Right renal cortex interstitium (tissue), 3 donors: Measurements from ENCODE around the gene PARD6A. TPM values are rescaled to one million over a fixed set of nuclear protein-coding genes. Genes with fewer than 3 reads are reported as not detected.

Source experiments
- DNase-seq, 3 donors: peaks; one replicate each; pipeline ENCODE4 v3.0.0-alpha.2; 2013; ENCODE audit warnings: low read depth in 3 of 3, low spot score in 2 of 3
- polyA plus RNA-seq, 3 donors: library from polyadenylated mRNA; unstranded; fragments of 120-200 nt; gene quantifications; one replicate each; pipeline ENCODE4 v1.2.1, GENCODE V29; 2013; ENCODE audit not compliant: insufficient read length in 3 of 3

PARD6A gene
- polyA plus RNA-seq, 3 donors: 2.3 to 3.2 (median 3.2) TPM

DNA sequence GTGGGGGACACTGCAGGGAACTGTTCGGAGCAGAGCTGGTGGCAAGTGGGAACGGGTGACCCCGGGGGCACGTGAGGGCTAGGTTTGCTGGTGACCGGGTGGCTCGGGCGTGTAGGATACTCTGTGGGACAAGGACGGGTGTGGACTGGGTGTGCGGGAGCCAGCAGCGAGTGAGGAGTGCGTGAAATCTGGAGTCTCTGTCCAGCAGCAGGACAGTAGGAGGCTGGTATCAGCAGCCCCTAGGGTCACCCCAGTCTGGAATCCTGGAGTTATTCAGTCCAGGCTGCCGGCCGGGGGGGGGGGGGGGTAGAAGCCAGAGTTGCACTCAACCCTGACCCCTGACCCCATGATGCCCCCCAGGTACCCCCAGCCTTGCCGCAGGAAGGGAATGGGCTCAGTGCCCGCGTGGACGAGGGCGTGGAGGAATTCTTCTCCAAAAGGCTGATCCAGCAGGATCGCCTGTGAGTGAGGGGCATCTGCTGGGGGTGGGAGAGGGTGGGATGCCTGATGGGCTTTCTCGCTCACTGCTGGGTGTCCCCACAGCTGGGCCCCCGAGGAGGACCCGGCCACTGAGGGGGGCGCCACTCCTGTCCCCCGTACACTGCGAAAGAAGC is 6.9 kb upstream of the PARD6A start:
- no peak for DNase-seq

DNA sequence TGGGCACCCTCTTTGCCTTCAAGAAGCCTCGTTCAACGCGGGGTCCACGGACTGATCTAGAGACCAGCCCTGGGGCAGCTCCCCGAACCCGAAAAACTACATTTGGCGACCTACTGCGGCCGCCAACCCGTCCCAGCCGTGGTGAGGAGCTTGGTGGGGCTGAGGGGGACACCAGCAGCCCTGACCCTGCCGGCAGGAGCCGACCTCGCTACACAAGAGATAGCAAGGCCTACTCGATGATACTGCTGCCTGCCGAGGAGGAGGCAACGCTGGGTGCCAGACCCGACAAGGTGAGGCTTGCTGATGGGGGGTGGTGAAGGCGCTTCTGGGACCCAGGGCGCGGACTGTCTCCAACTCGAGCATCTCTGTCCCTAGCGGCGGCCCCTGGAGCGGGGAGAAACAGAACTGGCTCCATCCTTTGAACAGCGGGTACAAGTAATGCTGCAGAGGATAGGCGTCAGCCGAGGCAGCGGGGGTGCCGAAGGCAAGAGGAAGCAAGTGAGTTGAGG is 6.3 kb upstream of the PARD6A start:
- DNase-seq: no peak

DNA sequence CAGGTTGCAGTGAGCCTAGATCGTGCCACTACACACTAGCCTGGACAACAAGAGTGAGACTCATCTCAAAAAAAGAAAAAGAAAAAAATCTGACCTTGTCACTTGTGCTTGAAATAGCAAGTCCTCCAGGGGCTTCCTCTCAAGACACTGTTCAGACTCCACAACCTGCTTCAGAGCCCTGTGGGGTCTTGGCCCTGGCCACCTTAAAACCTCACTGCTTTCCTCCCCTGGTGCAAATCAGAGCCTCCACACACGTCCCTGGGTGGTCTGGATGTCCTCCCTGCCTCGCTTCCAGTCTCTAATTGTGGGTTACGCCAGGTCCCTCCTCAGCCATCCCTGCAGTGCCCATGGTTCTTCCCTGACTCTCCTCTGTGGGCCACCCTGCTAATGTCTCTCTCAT is 5.4 kb upstream of the PARD6A start:
- no peak for DNase-seq

DNA sequence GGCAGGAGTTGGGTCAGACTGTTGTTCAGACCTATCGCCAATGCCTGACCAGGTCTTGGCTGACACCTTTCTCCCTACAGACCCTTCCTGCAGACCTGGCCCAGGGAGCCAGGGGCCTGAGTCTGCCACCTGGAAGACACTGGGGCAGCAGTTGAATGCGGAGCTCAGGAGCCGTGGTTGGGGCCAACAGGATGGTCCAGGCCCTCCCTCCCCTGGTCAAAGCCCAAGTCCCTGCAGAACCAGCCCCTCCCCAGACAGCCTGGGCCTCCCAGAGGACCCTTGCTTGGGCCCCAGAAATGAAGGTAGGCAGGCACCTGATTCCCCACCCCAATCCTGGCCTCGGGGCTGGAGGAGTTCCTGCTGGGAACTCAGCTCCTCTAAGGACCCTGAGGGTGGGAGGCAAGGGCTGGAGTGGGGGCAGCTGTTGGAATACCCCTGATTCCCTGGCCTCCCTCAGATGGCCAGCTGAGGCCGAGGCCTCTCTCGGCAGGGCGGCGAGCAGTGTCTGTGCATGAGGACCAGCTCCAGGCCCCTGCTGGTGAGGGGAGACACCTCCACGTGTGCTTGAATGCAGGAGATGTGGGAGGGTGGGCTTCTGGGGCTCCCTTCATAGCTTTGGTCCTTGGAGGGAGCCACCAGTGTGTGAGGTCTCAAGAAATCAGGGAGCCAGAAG is 4.3 kb upstream of the PARD6A start:
- DNase-seq: no peak

DNA sequence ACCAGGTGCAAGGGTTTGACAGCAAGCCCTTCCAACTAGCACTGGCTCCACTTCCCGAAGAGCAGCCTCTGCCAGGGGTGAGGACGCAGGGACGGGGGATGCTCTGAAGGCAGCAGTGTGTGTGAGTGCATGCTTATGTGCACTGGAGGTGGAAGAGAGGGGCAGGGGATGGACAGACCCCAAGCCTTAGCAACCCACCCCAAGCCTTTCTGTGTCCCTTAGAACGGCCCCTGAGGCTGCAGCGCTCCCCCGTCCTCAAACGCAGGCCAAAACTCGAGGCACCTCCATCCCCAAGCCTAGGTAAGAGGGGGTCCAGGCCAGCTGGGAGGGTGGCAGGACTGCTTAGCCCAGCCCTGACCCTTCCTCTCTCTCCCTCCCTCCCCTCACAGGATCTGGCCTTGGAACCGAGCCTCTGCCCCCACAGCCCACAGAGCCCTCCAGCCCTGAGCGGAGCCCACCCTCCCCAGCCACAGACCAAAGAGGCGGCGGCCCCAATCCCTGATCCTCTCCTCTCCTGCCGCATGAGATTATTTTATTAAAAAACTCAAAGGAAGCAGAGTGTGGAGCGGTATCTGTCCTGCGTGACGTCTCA is 3.6 kb upstream of the PARD6A start:
- DNase-seq: no peak

DNA sequence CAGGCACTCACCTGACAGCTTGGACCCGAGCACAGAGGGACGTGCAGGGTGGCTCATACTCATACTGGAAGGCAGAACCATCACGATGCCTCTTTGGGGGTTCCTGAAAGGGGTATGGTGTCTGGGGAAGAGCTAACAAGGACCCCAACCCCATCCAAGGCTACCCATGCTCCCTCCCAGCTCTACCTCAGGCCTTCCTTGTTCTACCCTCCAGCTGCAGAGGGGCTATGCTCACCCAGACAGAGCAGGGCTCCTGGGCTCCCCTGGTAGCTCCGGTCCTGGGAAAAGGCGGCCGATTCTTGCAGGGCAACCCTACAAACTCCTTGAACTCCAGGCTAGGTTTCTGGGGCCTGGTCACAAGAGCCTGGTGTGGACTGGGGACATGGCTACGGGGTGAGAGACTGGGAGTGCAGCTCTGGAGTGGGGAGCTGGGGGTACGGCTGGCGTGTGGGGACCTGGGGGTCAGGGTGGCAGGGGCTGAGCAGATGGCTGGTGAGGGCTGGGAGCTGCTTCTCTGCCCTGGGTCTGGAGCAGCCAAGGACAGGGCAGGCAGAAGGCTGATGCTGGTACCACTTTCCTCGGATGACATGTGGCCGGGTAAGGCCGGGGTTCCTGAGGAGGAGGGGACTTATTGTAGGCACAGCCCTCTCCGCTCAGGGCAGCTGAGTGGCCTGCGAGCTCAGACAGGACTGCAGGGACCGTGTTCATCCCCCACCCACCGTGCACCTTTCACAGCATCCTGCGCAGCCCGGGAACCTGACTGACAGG is 2.8 kb upstream of the PARD6A start:
- DNase-seq: no peak

DNA sequence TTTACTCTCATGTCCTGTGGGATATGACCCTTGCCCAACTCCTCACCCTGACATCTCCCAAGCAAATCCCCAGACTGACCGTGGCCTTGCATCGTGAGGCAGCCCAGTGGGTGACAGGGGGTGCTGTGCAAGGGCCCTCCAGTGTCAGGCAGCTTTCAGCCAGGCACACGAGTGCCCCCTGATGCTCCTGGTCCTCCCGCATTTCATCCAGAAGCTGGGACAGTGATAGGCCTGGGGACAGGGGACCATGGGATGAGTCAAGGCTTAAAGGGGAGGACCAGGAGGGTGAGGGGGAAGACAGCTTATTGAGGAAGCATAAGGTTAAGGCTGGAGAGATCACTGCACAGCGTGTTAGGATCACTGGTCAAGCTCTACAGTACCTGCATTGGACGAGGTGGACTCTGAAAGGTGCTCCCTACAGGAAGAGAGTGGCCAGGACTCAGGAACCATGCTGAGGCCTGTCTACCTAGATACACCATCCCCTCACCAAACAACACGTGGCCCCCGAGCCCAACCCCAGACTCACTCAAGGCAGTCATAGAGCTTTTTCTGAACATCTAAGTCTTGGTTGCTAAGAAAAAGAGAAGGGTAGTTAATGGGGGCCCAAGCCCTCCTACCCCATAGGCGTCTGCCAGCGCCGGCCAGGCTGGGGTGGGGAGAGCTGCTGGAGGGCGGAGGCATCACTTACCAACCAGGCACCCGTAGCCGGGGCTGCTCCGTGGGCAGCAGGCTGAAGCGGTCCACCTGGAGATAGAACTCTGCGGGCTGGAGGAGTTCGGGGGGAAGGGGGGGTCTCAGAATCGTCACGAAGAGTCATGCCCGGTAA is 1.7 kb upstream of the PARD6A start:
- no peak for DNase-seq

DNA sequence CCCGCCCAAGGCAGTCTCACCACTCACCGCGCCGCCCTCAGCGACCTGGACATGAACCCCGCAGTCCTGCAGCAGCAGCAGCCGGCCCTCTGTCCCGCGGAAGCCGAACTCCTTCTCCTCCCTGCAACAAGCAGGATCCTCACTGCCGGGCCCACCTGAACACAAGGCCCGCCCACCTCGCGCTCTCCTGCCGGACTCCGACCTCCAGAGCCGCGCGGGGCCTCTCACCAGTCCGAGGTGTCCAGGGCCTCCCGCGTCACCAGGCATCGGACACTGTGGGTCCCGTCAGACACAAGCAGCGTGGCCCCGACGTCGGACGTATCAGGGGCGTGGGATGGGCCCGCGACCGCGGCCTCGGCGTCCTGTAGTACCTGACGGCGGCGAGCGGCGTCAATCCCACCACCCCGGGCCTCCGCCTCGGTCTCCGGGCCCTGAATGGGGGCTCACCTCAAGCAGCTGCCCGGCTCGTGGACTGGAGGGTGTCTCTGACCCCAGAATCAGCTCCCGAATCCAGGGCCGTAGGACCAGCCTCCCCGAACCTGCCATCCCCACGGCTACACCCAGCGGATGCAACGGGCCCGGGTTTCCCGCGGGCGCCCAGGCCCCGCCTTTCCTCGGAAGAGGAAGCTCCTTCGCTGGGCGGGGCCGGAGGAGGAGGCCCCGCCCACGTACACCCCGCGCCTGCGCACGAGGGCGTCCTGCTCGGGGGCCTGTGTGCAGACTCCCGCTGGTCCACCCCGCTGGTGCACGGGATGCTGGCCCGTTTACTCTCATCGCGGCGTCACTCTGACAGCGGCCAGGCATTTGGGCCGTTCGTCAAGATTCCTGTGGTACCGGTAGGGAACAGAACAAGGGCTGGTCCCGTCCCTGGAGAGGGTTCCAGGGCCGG is 841 bp upstream of the PARD6A start, which contains the start of gene ACD:
Gene ACD, minus strand, starts transcription at position 586 of the 889 bp plus-strand sequence. Its CDS starts 40 bp downstream, at position 546.
- peak; percentile 83 to 87 (median 87) for DNase-seq

DNA sequence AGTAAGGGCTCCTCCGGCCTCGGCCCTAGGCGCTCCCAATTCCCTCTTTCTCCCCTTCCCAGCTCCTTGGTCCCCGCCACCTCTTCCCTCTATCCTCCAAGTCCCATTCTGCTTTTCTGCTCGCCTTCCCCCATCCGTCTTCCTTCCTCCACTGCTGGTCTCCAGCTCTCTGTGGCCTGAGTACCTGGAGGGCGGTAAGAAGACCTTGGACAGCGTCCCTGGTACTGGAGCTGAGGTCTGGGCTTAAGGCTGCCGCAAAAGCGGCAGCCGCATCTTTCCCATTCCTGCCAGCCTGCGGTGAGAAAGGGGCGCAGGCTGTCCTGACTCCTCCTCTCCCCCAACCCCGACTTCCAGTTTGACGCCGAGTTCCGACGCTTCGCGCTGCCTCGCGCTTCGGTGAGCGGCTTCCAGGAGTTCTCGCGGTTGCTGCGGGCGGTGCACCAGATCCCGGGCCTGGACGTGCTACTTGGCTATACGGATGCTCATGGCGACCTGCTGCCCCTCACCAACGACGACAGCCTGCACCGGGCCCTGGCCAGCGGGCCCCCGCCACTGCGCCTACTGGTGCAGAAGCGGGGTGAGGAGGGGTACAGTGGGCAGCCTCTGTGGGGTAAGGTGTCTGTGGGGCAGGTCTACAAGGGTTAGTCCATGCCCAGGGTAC is 471 bp downstream of the PARD6A start:
- DNase-seq: peak in 1 of 3 donors; percentile 61

DNA sequence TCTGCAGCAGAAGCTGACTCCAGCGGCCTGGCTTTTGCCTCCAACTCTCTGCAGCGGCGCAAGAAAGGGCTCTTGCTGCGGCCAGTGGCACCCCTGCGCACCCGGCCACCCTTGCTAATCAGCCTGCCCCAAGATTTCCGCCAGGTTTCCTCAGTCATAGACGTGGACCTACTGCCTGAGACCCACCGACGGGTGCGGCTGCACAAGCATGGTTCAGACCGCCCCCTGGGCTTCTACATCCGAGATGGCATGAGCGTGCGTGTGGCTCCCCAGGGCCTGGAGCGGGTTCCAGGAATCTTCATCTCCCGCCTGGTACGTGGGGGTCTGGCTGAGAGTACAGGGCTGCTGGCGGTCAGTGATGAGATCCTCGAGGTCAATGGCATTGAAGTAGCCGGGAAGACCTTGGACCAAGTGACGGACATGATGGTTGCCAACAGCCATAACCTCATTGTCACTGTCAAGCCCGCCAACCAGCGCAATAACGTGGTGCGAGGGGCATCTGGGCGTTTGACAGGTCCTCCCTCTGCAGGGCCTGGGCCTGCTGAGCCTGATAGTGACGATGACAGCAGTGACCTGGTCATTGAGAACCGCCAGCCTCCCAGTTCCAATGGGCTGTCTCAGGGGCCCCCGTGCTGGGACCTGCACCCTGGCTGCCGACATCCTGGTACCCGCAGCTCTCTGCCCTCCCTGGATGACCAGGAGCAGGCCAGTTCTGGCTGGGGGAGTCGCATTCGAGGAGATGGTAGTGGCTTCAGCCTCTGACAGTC is 1.3 kb downstream of the PARD6A start:
- DNase-seq: no peak

DNA sequence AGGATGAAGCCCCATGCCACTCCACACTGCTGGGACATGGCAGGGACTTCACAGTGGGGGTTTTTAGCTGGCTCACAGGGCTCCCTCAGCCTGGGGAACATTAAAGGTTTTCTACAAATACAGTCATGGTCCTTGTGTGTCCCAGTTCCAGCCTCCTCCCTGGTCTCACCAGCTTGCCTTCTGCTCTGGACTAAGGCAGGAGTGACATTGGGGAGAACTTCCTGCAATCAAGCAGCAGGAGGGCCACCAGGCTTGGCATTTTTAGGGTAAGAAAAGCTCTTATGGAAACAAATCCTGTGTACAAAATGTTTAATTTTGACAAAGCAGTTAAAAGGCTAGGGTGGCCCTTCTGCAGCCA is 1.9 kb downstream of the PARD6A start:
- DNase-seq: no peak

DNA sequence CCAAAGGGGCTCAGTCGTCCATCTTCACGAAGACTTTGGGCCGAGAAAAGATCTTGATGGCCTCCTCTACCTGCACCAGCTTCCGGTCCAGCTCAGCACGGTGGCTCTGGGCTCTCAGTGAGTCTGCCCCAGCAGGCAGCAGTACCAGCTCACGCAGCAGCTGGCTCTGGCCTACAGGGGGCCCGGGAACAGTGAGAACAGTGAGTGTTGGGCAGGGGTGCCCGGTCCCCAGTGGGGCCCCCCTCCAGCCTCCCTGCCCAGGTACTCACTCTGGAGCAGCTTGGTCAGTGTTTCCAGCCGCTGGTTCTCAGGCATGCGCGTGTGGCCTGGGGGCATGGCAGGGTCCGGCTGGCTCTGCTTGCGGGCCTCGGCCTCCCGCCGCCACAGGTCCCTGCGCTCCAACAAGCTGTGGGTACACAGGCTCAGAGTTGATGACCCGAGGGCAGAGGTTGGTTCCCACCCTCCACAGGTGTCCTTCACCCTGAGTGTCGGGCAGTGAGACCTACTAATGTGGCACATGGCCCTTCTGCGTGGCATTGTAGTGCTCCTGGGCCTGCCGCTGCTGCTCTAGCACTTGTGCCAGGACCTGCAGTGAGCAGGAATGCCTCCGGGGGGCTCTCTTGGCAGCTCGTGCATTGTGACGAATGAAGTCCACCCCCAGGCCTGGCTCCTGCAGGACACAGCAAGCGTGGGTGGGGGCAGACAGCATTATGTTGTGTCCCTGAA is 2.6 kb downstream of the PARD6A start:
- no peak for DNase-seq

DNA sequence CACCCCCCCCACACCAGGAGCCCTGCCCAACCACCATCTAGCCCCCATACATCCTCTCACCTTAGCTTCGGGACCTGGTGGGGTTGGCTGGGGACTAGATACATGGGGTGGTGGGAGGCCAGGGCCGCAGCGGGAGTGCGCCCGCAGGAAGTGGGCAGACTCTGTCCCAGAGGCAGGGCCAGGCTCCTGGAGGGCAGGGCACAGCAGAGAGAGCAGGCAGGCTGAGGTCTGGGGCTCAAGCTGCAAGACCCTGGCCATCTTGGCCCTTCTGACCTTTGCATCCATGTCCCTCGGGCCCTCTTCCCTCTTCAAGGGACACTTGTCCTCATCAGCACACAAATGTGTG is 3.1 kb downstream of the PARD6A start:
- DNase-seq: no peak

DNA sequence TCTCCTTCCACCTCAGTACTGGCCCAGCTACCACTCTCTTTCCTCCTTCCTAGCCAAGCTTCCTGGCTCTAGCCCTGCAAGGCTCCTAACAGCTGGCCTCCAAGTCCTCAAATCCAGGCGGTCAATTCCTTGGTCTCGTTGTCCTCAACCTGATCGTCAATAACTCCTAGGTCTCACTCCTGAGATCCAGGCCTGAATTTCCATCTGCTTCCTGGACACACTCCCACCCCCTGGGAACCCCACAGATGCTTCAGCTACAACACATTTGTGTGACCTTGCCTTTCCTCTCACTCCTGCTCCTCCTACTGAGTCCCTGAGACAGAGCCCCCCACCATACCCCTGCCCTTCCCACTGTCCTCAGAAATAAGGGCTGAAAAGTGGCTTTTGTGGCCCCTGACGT is 3.5 kb downstream of the PARD6A start:
- no peak for DNase-seq

DNA sequence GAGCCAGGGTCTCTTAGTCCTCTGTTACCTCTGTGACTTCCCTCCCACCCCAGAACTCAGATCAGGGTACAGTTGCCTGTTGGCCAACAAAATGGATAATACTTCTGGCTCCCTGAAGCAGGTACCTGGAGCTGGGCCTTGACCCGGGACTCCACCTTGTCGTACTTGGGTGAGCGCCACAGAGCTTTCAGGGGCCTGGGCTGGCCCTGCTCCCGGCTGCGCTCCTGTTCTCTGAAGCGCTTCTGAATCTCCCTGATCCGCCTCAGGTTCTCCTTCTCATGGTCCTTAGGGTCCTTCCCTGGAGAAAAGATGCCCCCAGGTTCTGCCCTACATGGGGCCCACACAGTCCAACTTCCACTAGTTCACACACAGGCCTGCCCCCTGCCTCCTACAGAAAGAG is 4.1 kb downstream of the PARD6A start:
- DNase-seq: no peak

DNA sequence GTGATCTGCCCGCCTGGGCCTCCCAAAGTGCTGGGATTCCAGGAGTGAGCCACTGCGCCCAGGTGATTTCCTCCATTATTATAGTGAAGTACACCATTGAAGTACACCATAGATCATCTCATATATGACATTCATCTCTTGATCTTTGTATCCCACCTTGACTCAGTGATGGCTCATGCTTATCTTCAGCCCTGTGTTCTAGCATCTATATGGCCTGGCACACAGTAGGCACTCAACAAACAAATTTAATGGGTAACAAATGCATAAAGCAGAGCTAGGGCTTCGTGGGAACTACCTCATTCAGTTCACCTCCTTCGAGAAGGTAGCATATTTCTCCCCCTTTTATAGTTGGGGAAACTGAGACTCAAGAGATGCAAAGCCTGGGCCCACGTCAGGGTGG is 4.8 kb downstream of the PARD6A start:
- DNase-seq: no peak

DNA sequence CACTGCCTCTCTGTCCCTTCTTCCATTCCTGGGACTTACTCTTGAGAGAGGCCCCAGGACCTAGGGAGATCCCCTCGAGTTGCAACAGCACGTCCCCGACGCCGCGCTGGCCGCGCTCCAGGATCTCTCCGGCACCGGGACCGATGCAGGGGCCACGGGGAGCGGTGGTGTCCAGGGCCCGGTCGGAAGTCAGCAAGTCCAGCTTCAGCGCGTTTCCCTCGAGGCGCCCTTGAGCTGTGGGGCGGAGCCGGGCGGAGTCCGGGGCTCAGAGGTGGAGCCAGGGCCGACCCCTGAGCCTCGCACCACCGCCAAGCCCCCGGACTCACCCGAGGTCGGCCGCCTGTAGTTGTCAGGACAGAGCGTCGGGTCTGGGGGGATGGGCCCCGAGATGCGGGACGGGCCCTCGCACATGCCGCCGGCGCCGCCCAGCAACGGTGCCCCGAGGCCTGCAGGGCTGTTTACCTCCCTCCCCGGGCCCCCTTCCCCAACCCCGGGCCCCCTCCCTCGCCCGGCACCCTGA is 5.3 kb downstream of the PARD6A start:
- DNase-seq: no peak
